Natural killer cell (primary cell): ENCODE results near the gene ZBTB7B. TPM values are rescaled to one million over a fixed set of nuclear protein-coding genes. Genes with fewer than 3 reads are reported as not detected.
"Not testable (repeated sequence)": the region's sequence is repeated elsewhere in the genome, so short reads cannot be mapped to it uniquely, and the experiment has no call there.

Source experiments
- ATAC-seq, 3 donors: fragments of 150-1000 bp in 2 of 3; fragments of 200-7000 bp in 1 of 3; cut with Tn5 transposase; 1 replicate in 1 of 3; 2 replicates in 2 of 3; pipeline ENCODE4 v1.10.0; 2021; ENCODE audit warnings: mild to moderate bottlenecking in 2 of 3, moderate library complexity in 2 of 3
- DNase-seq, 2 donors: peaks; one replicate each; pipeline versions ENCODE4 v3.0.0 to v3.0.0-alpha.2; 2013 to 2021; ENCODE audit warnings: mixed read lengths in 1 of 2
- H3K27ac ChIP-seq: one replicate; pipeline ENCODE4 v1.5.1; 2013; ENCODE audit warnings: mild to moderate bottlenecking, low read length
- H3K27me3 ChIP-seq: one replicate; pipeline ENCODE4 v1.6.1; 2013; ENCODE audit warnings: low read length; ENCODE audit not compliant: control insufficient read depth, insufficient read depth
- H3K36me3 ChIP-seq: one replicate; pipeline ENCODE4 v1.6.1; 2013; ENCODE audit warnings: low read length; ENCODE audit not compliant: control insufficient read depth, insufficient read depth
- H3K4me1 ChIP-seq: one replicate; pipeline ENCODE4 v1.6.1; 2013; ENCODE audit warnings: low read length; ENCODE audit not compliant: control insufficient read depth, insufficient read depth
- H3K4me3 ChIP-seq: one replicate; pipeline ENCODE4 v1.5.1; 2013; ENCODE audit warnings: low read length
- H3K9me3 ChIP-seq: one replicate; pipeline ENCODE4 v1.6.1; 2013; ENCODE audit warnings: low read length; ENCODE audit not compliant: control insufficient read depth, insufficient read depth
- H3K27ac Mint-ChIP-seq, 2 donors: one replicate each; pipeline ENCODE4 v1.8.0; 2022; ENCODE audit warnings: mild to moderate bottlenecking in 2 of 2, mixed read lengths in 2 of 2, moderate library complexity in 1 of 2
- H3K27me3 Mint-ChIP-seq, 2 donors: one replicate each; pipeline ENCODE4 v1.8.0; 2022; ENCODE audit warnings: low read depth in 2 of 2, mixed read lengths in 2 of 2
- H3K36me3 Mint-ChIP-seq: one replicate; pipeline ENCODE4 v1.8.0; 2022; ENCODE audit warnings: mixed read lengths
- H3K4me1 Mint-ChIP-seq, 2 donors: one replicate each; pipeline ENCODE4 v1.8.0; 2022; ENCODE audit warnings: mixed read lengths in 2 of 2
- H3K4me3 Mint-ChIP-seq: one replicate; pipeline ENCODE4 v1.8.0; 2022; ENCODE audit warnings: mild to moderate bottlenecking, moderate library complexity, mixed read lengths
- H3K9me3 Mint-ChIP-seq, 2 donors: one replicate each; pipeline ENCODE4 v1.8.0; 2022; ENCODE audit warnings: mixed read lengths in 2 of 2
- WGBS: methylation state at CpG from one replicate; pipeline ENCODE4 v1.1.7; 2013; ENCODE audit warnings: missing lambda C conversion rate; ENCODE audit not compliant: insufficient coverage; 5-methylcytosine and 5-hydroxymethylcytosine counted together
- intact Hi-C: fragments of 100-400 bp; cut with micrococcal nuclease; formaldehyde crosslinking; loops from one replicate; pipeline ENCODE4 v1.14.2; 2022
- total RNA-seq, 4 donors: library from RNA; stranded (reverse); fragments of 120-200 nt in 1 of 4; gene quantifications; one replicate each; pipeline versions ENCODE4 v1.2.3 to v1.2.4, GENCODE V29; 2013 to 2022
- TF ChIP-seq, protein P1 (sequence below): fragments of 200-600 bp; IDR thresholded peaks from one replicate; pipeline ENCODE4 v1.8.0; 2022; ENCODE audit warnings: antibody characterized with exemption

The ZBTB7B gene
- total RNA-seq, 3 donors from 2014 or later (not counting 1 experiment from before 2014, with no cell fraction given) = 61.2 to 75.4 (median 63.3) TPM

DNA sequence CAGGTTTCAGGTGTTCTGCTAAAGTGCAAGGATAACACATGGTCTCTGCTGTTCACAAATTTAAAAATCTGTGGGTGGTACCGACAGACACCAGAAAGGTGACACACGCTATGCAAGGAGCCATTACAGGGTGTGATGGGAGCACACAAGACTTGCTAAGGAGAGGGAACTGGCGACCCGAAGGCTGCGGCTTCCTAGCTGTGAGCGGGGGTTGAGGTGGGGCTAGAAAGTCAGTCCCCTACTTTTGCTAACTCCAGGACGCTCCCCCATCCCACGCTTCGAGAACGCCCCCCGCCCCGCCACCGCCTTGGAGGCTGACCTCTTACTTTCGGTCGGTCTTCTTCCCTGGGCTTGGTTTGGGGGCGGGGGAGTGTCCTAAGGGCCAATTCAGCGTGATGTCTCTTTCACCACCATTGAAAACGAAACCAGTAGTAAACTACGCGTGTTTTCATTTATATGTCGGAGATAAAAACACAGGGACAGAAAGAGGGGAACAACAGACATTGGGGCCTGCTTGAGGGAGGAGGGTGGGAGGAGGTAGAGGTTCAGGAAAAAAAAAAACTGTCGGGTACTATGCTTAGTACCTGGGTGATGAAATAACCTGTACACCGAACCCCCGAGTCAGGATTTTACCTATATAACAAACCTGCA is 27.1 kb upstream of the ZBTB7B start:
- Histone ChIP-seq H3K4me3 (peak overlapping the region; percentile 91), H3K27ac (peak overlapping the region; percentile 99), H3K4me1 (peaks cover 37% of the 10 kb centered on the region), H3K9me3 (no peaks in the 10 kb centered on the region), H3K27me3 (no peaks in the 10 kb centered on the region), H3K36me3 (no peaks in the 10 kb centered on the region)
- ATAC-seq = peak in 1 of 3 donors; percentile 6
- DNase-seq = peak; percentile 53 to 73
- H3K27me3 Mint-ChIP-seq = no peaks in the 10 kb centered on the region
- WGBS = under 1% methylated on average over 21 of the region's 24 CpGs
- no peak overlapping the region for H3K27ac Mint-ChIP-seq
- intact Hi-C loops = loop anchor here (2.0 kb wide), 2 partner anchors 19 to 41 kb away; partner anchors contain the start of gene PBXIP1
- peaks cover 13 to 15% of the 10 kb centered on the region in 2 donors for H3K4me1 Mint-ChIP-seq
- no peak overlapping the region for H3K4me3 Mint-ChIP-seq
- H3K36me3 Mint-ChIP-seq = no peaks in the 10 kb centered on the region
- H3K9me3 Mint-ChIP-seq = no peaks in the 10 kb centered on the region
- TF ChIP-seq, protein P1, sequence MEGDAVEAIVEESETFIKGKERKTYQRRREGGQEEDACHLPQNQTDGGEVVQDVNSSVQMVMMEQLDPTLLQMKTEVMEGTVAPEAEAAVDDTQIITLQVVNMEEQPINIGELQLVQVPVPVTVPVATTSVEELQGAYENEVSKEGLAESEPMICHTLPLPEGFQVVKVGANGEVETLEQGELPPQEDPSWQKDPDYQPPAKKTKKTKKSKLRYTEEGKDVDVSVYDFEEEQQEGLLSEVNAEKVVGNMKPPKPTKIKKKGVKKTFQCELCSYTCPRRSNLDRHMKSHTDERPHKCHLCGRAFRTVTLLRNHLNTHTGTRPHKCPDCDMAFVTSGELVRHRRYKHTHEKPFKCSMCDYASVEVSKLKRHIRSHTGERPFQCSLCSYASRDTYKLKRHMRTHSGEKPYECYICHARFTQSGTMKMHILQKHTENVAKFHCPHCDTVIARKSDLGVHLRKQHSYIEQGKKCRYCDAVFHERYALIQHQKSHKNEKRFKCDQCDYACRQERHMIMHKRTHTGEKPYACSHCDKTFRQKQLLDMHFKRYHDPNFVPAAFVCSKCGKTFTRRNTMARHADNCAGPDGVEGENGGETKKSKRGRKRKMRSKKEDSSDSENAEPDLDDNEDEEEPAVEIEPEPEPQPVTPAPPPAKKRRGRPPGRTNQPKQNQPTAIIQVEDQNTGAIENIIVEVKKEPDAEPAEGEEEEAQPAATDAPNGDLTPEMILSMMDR = no peak

DNA sequence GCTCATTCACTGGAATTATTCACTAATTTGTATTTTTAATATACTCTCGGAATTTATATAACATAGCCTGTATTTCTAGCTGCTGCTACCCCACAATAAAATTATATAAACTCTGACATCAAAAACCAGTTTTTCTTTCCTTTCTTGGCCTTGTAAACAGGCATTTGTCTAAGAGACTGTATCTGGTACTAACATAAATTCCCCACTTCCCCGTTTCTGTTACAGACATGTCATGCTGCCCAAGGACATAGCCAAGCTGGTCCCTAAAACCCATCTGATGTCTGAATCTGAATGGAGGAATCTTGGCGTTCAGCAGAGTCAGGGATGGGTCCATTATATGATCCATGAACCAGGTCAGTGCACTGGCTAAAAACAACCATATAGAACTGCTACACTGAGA is 24.8 kb upstream of the ZBTB7B start:
- DNase-seq, H3K4me3 ChIP-seq, H3K27ac Mint-ChIP-seq, H3K36me3 Mint-ChIP-seq, H3K9me3 ChIP-seq, ATAC-seq, H3K27me3 Mint-ChIP-seq, H3K27me3 ChIP-seq, H3K4me1 Mint-ChIP-seq, H3K36me3 ChIP-seq, H3K9me3 Mint-ChIP-seq, H3K27ac ChIP-seq, intact Hi-C loops: not testable (repeated sequence)
- 74% methylated on average over 3 of the region's 3 CpGs for WGBS
- peaks cover 26% of the 10 kb centered on the region for H3K4me1 ChIP-seq
- H3K4me3 Mint-ChIP-seq = peak overlapping the region; percentile 45

DNA sequence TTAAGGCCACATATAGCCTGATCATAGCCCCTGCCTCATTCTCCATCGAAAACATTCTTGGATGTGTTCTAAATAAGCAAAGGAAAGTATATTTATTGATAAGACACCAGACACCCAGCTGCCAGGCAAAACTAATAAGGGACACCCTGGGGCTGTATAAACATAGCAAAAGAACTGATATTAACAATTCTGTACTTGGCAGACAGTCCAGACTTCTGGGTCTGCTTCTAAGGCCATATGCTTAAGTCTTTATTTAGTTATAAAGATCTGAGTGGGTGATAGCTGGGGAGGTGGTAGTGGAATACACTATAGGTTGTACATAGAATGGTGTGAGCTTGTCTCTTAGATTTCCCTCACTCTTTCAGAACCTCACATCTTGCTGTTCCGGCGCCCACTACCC is 24.2 kb upstream of the ZBTB7B start:
- no peaks in the 10 kb centered on the region for H3K36me3 ChIP-seq
- intact Hi-C loops = no loop called here
- H3K4me3 Mint-ChIP-seq = no peak overlapping the region
- no peaks in the 10 kb centered on the region for H3K9me3 Mint-ChIP-seq
- WGBS = no CpG with 5 or more reads among the region's 3 CpGs
- peaks cover 20% of the 10 kb centered on the region for H3K4me1 ChIP-seq
- TF ChIP-seq, protein P1 = no peak
- H3K36me3 Mint-ChIP-seq = no peaks in the 10 kb centered on the region
- H3K27ac Mint-ChIP-seq = no peak overlapping the region
- no peaks in the 10 kb centered on the region for H3K9me3 ChIP-seq
- H3K27ac ChIP-seq = no peak overlapping the region
- no peaks in the 10 kb centered on the region for H3K4me1 Mint-ChIP-seq
- no peak overlapping the region for H3K4me3 ChIP-seq
- no peaks in the 10 kb centered on the region for H3K27me3 Mint-ChIP-seq
- DNase-seq = no peak
- H3K27me3 ChIP-seq = no peaks in the 10 kb centered on the region
- ATAC-seq = no peak

DNA sequence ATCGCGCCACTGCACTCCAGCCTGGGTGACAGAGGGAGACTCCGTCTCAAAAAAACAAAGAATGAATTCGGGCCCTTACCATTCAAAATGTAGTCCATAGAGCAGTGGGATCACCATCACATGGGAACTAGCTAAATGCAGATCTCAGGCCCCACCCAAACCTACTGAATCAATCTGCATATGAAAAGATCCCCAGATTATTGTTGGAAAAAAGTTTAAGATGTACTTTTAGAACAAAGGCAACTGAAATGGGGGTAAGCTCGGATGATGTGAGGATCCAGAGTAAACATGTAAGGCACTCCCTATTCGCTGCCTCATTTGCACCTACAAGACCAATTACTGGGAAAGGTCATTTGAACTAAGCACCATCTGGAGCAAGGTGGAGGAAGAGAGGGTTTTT is 20.3 kb upstream of the ZBTB7B start:
- Histone ChIP-seq H3K4me1 (peaks cover 16% of the 10 kb centered on the region), H3K4me3 (peak overlapping the region; percentile 8), H3K27me3 (no peaks in the 10 kb centered on the region), H3K36me3 (peaks cover 6% of the 10 kb centered on the region), H3K9me3 (no peaks in the 10 kb centered on the region), H3K27ac (peak overlapping the region; percentile 1)
- Mint-ChIP-seq H3K4me1 (peaks cover 0 to 6% of the 10 kb centered on the region in 2 donors), H3K9me3 (no peaks in the 10 kb centered on the region), H3K36me3 (no peaks in the 10 kb centered on the region), H3K27me3 (no peaks in the 10 kb centered on the region), H3K27ac (no peak overlapping the region), H3K4me3 (no peak overlapping the region)
- intact Hi-C loops = no loop called here
- ATAC-seq (no peak), DNase-seq (no peak)
- TF ChIP-seq, protein P1 = no peak
- WGBS = 94% methylated on average over 5 of the region's 6 CpGs
